ENCODE data around the gene INPP5A.

DNA sequence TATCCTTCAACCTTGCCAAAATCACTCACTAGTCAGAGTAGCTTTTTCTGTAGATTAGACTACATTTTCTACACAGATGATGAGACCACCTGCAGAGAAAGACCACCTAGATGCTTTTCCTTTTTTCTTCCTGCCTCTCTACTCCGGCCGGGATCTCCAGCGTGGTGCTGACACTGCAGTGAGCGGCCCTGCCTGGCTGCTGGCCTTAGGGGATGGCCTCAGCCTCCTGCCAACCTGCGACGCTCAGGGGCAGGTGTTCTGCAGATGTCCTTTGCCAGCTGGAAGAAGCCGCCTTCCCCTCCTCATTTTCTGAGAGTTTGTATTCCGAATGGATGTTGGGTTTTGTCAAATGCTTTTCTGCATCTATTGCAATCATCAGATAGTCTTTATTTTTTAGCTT lies 291.8 kb downstream of the INPP5A start:
- TF ChIP-seq, protein P1, sequence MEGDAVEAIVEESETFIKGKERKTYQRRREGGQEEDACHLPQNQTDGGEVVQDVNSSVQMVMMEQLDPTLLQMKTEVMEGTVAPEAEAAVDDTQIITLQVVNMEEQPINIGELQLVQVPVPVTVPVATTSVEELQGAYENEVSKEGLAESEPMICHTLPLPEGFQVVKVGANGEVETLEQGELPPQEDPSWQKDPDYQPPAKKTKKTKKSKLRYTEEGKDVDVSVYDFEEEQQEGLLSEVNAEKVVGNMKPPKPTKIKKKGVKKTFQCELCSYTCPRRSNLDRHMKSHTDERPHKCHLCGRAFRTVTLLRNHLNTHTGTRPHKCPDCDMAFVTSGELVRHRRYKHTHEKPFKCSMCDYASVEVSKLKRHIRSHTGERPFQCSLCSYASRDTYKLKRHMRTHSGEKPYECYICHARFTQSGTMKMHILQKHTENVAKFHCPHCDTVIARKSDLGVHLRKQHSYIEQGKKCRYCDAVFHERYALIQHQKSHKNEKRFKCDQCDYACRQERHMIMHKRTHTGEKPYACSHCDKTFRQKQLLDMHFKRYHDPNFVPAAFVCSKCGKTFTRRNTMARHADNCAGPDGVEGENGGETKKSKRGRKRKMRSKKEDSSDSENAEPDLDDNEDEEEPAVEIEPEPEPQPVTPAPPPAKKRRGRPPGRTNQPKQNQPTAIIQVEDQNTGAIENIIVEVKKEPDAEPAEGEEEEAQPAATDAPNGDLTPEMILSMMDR (IDR thresholded peaks at IDR 0.05; ENCODE audit: low read length), result no peak
- no peak for TF ChIP-seq EZH2 (optimal IDR thresholded peaks at IDR 0.05; ENCODE audit: low read depth, low read length)
